GM04504 (cell line): ENCODE results near the gene ZBTB40.

Source experiments
- DNase-seq: peaks from one replicate; pipeline ENCODE4 v3.0.0-alpha.2; 2012; ENCODE audit warnings: low read depth

Gene ZBTB40

GRCh38 chr1:22426781-22427180, 24.9 kb upstream of the ZBTB40 start:
- no peak for DNase-seq

- peak; percentile 27 for DNase-seq
Observed at GRCh38 chr1:22428672-22429071, 23.0 kb upstream of the ZBTB40 start.

- no peak for DNase-seq
Observed at GRCh38 chr1:22431965-22432364, 19.7 kb upstream of the ZBTB40 start.

- DNase-seq, result no peak
Observed at GRCh38 chr1:22434717-22435116, 16.9 kb upstream of the ZBTB40 start.

GRCh38 chr1:22436948-22437347, 14.7 kb upstream of the ZBTB40 start:
- no peak for DNase-seq

GRCh38 chr1:22437573-22437972, 14.1 kb upstream of the ZBTB40 start:
- no peak for DNase-seq

- DNase-seq, result no peak
Observed at GRCh38 chr1:22440582-22440981, 11.1 kb upstream of the ZBTB40 start.

GRCh38 chr1:22442212-22442894, 9.3 kb upstream of the ZBTB40 start:
- DNase-seq, result no peak

- DNase-seq, result no peak
Observed at GRCh38 chr1:22443332-22443731, 8.3 kb upstream of the ZBTB40 start.

GRCh38 chr1:22444856-22445255, 6.8 kb upstream of the ZBTB40 start:
- DNase-seq, result no peak

GRCh38 chr1:22447621-22448111, 4.0 kb upstream of the ZBTB40 start:
- peak; percentile 71 for DNase-seq

GRCh38 chr1:22449636-22450035, 2.0 kb upstream of the ZBTB40 start:
- DNase-seq, result no peak

- no peak for DNase-seq
Observed at GRCh38 chr1:22450351-22451021, 1.2 kb upstream of the ZBTB40 start.

GRCh38 chr1:22452481-22452957, 868 bp downstream of the ZBTB40 start:
- no peak for DNase-seq

GRCh38 chr1:22453181-22453580, 1.5 kb downstream of the ZBTB40 start:
- no peak for DNase-seq

- DNase-seq, result no peak
Observed at GRCh38 chr1:22454476-22455056, 2.9 kb downstream of the ZBTB40 start.

GRCh38 chr1:22457345-22457744, 5.7 kb downstream of the ZBTB40 start:
- no peak for DNase-seq

GRCh38 chr1:22457836-22458235, 6.2 kb downstream of the ZBTB40 start:
- no peak for DNase-seq

- no peak for DNase-seq
Observed at GRCh38 chr1:22461100-22461499, 9.4 kb downstream of the ZBTB40 start.

GRCh38 chr1:22461678-22462527, 10.3 kb downstream of the ZBTB40 start:
- DNase-seq, result no peak

GRCh38 chr1:22462928-22463327, 11.3 kb downstream of the ZBTB40 start:
- DNase-seq, result no peak

GRCh38 chr1:22465015-22465565, 13.4 kb downstream of the ZBTB40 start:
- DNase-seq, result no peak
